Coronary artery (tissue), 2 donors: Measurements from ENCODE around the gene GRID1.

Experiments
- DNase-seq: peaks from one replicate; pipeline ENCODE4 v3.0.0-alpha.2; 2017; ENCODE audit warnings: low spot score
- H3K27ac ChIP-seq, 2 donors: fragments of 200-600 bp; sonication (generic); one replicate each; pipeline ENCODE4 v1.5.1; 2016 to 2019
- H3K4me3 ChIP-seq: fragments of 200-600 bp; sonication (generic); 2 replicates; pipeline ENCODE4 v1.5.1; 2016; ENCODE audit warnings: mild to moderate bottlenecking, moderate library complexity
- CTCF ChIP-seq: fragments of 200-600 bp; sonication (generic); IDR thresholded peaks from one replicate; pipeline ENCODE4 v1.5.1; 2019; ENCODE audit warnings: antibody characterized with exemption

Gene GRID1

DNA sequence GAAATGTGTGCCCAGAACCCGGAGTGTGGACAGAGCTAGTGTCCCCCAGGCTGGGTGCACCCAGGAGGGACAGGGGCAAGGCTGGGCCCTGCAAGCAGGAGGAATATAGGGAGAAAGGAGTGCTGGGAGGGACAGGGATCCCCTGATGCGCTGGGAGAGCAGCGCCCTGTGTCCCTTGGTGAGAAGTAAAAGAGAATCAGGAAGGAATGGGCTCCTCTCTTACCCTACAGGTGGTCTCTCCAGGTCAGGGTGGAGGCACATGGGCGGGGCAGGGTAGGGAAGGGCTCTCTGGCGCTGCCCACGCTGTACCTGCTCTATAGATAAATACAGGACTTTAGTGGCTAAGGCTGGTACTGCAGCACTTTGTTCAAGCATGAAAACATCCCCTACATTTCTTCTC lies 753.8 kb downstream of the GRID1 start:
- no peak for TF ChIP-seq CTCF
- Histone ChIP-seq H3K4me3 (no peak overlapping the region), H3K27ac (no peak overlapping the region)
- DNase-seq, result peak; percentile 35

DNA sequence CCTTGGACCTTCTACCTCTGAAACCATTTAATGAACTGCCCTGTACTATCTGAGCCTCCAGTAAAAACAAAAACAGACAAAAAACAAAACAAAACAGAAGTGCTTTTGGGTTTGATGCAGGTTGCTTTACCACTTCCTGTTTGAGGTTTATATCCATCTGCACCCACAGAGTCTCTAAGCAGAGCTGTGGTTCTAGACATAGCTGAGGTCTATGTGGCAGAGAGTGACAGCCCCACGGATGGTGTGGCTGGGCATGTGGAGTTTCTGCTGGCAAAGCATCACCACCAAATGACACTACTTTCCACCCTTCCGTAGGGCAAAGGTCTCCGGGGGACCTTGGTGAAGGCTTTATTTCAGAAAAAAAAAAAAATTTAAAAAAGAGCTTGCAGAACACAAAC lies 754.2 kb downstream of the GRID1 start:
- no peak overlapping the region for H3K27ac ChIP-seq
- TF ChIP-seq CTCF, result no peak
- peak; percentile 11 for DNase-seq

GRCh38 chr10:85611746-85612377 lies 754.7 kb downstream of the GRID1 start:
- TF ChIP-seq CTCF, result no peak
- no peak overlapping the region for H3K4me3 ChIP-seq
- no peak overlapping the region for H3K27ac ChIP-seq
- peak; percentile 61 for DNase-seq

More for the DNA sequence above, 754.2 kb downstream of the GRID1 start:
- no peak overlapping the region for H3K4me3 ChIP-seq

DNA sequence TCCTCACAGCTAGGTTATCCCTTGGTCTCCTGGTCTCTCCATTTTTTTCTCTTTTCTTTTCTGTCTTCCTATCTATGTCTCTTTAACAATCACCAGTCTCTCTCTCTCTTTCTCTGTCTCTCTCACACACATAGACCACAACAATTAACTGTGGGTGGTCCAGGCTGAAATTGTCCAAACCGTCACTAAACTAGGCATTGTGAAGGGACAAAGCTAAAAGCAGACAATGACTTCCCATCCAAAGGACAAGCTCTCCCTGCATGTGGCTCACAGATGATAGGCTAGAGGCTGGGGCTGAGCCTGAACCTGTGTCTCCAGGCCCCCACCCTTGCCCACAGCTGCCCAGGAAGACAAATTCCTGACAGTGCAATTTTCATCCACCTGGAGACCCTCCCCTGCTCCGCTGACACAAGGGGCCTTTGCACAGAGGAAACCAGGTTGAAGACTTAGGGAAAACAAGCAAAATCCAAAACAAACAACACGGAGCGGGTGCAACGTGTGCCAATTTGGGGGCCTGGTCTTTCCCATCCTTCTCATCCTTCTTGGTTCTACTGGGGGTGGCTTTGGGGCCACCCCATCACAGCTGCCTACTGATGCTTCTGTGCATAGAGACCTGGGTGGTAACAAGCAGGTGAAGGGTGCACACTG lies 755.4 kb downstream of the GRID1 start:
- no peak overlapping the region for H3K27ac ChIP-seq
- no peak overlapping the region for H3K4me3 ChIP-seq
- DNase-seq, result peak; percentile 36
- no peak for TF ChIP-seq CTCF

DNA sequence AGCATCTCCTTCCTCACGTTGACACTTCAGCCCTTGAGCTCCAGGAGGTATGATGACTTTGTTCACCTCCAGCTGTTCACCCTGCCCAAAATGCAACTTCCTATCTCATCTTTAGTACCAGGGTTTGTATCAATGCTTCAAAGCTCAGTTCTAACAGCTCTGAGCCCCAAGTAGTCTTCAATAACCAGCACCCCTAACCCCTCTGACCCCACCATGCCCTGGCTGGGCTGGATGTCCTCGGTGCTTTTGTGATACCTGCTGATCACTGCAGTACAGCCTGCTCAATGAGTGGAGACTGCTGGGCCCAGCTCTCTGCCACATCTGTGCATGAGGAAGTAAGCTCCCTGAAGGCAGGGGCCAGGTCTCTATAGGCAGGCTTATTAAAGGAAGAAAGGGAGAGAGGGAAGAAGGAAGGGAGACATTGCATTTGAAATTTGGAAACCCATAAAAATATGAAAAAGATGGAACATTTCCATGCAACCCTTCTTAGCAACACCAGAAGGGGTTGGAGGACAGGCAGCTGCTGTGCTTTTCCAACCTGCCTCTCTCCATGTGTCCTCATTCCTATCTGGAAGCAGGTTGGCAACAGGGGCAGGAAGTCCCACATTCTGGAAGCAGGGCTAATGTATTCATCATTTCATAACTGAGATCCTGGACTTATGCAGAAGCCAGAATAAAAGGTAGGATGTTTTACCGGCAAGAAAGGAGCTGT lies 756.1 kb downstream of the GRID1 start:
- peak; percentile 28 for DNase-seq
- TF ChIP-seq CTCF, result no peak
- Histone ChIP-seq H3K4me3 (no peak overlapping the region), H3K27ac (no peak overlapping the region)

- Histone ChIP-seq H3K4me3 (no peak overlapping the region), H3K27ac (no peak overlapping the region)
- no peak for TF ChIP-seq CTCF
- peak; percentile 33 for DNase-seq
Observed at GRCh38 chr10:85609509-85609908, 757.1 kb downstream of the GRID1 start.
